Measurements from ENCODE around the gene SPATA31D4. TPM values are rescaled to one million over a fixed set of nuclear protein-coding genes. Genes with fewer than 3 reads are reported as not detected.
"Not testable (repeated sequence)": the region's sequence is repeated elsewhere in the genome, so short reads cannot be mapped to it uniquely, and the experiment has no call there.

The SPATA31D4 gene
- polyA plus RNA-seq (2011; rRNA removed) (not detected in 2 replicates), polyA minus RNA-seq (2011; rRNA and poly(A)+ RNA removed) (not detected in 2 replicates)

- POLR2A ChIA-PET; CTCF ChIA-PET; DNase-seq (ENCODE audit: low read depth); H3K27me3 ChIP-seq (ENCODE audit: control insufficient read depth, insufficient read depth, low read length); H3K4me3 ChIP-seq (ENCODE audit: low read depth, low read length); H3K36me3 ChIP-seq (ENCODE audit: control insufficient read depth, insufficient read depth, low read length): not testable (repeated sequence)
These were observed at the start of gene SPATA31D4 for GRCh38 chr9:81928305-81928704. Gene SPATA31D4 (plus strand): TSS chr9:81928428. CDS start chr9:81928514, 86 bp downstream.

GRCh38 chr9:81878530-81878929 lies 49.7 kb upstream of the SPATA31D4 start:
- H3K36me3 ChIP-seq (ENCODE audit: control insufficient read depth, insufficient read depth, low read length) = no peaks in the 10 kb centered on the region
- H3K27me3 ChIP-seq (ENCODE audit: control insufficient read depth, insufficient read depth, low read length) = no peaks in the 10 kb centered on the region
- H3K4me3 ChIP-seq (ENCODE audit: low read depth, low read length) = no peak overlapping the region
- POLR2A ChIA-PET = no interaction called here
- DNase-seq (ENCODE audit: low read depth) = no peak
- no peak for TF ChIP-seq CTCF (IDR thresholded peaks at IDR 0.05; ENCODE audit: insufficient read depth, low read depth, low read length)
- CTCF ChIA-PET = no interaction called here

GRCh38 chr9:81879501-81879916 lies 48.7 kb upstream of the SPATA31D4 start:
- ChIA-PET CTCF (no interaction called here), POLR2A (no interaction called here)
- no peak overlapping the region for H3K4me3 ChIP-seq (ENCODE audit: low read depth, low read length)
- H3K27me3 ChIP-seq (ENCODE audit: control insufficient read depth, insufficient read depth, low read length) = no peaks in the 10 kb centered on the region
- no peak for DNase-seq (ENCODE audit: low read depth)
- TF ChIP-seq CTCF (IDR thresholded peaks at IDR 0.05; ENCODE audit: insufficient read depth, low read depth, low read length) = no peak
- no peaks in the 10 kb centered on the region for H3K36me3 ChIP-seq (ENCODE audit: control insufficient read depth, insufficient read depth, low read length)

- TF ChIP-seq CTCF (IDR thresholded peaks at IDR 0.05; ENCODE audit: insufficient read depth, low read depth, low read length) = no peak
- ChIA-PET CTCF (no interaction called here), POLR2A (interaction anchor here (0.6 kb wide), 1 partner anchor 14 kb away, joined by 4 read pairs; no protein-coding TSS in a partner anchor)
- no peaks in the 10 kb centered on the region for H3K27me3 ChIP-seq (ENCODE audit: control insufficient read depth, insufficient read depth, low read length)
- no peaks in the 10 kb centered on the region for H3K36me3 ChIP-seq (ENCODE audit: control insufficient read depth, insufficient read depth, low read length)
- no peak overlapping the region for H3K4me3 ChIP-seq (ENCODE audit: low read depth, low read length)
- no peak for DNase-seq (ENCODE audit: low read depth)
These were observed 42.6 kb upstream of the SPATA31D4 start for GRCh38 chr9:81885602-81886001.

- H3K36me3 ChIP-seq (ENCODE audit: control insufficient read depth, insufficient read depth, low read length) = no peaks in the 10 kb centered on the region
- CTCF ChIA-PET = interaction anchor here (1.2 kb wide), 1 partner anchor 11 kb away, joined by 4 read pairs; no protein-coding TSS in a partner anchor
- no peaks in the 10 kb centered on the region for H3K27me3 ChIP-seq (ENCODE audit: control insufficient read depth, insufficient read depth, low read length)
- no peak for DNase-seq (ENCODE audit: low read depth)
- POLR2A ChIA-PET = no interaction called here
- TF ChIP-seq CTCF (IDR thresholded peaks at IDR 0.05; ENCODE audit: insufficient read depth, low read depth, low read length) = no peak
- no peak overlapping the region for H3K4me3 ChIP-seq (ENCODE audit: low read depth, low read length)
These were observed 41.6 kb upstream of the SPATA31D4 start for GRCh38 chr9:81886665-81887064.

- DNase-seq (ENCODE audit: low read depth) = no peak
- ChIA-PET POLR2A (no interaction called here), CTCF (interaction anchor here (0.6 to 1.7 kb wide), 2 partner anchors 9 to 420 kb away, joined by 4 to 5 read pairs; no protein-coding TSS in a partner anchor)
- H3K27me3 ChIP-seq (ENCODE audit: control insufficient read depth, insufficient read depth, low read length) = no peaks in the 10 kb centered on the region
- H3K36me3 ChIP-seq (ENCODE audit: control insufficient read depth, insufficient read depth, low read length) = no peaks in the 10 kb centered on the region
- no peak overlapping the region for H3K4me3 ChIP-seq (ENCODE audit: low read depth, low read length)
- no peak for TF ChIP-seq CTCF (IDR thresholded peaks at IDR 0.05; ENCODE audit: insufficient read depth, low read depth, low read length)
These were observed 38.1 kb upstream of the SPATA31D4 start for GRCh38 chr9:81890104-81890503.

Data from BJ (cell line).